Hepatic stellate cell (primary cell): Measurements from ENCODE around the gene LRRC36.
A peak's percentile ranks its signal among the peaks of the same experiment; 100 is the strongest.

Source experiments
- DNase-seq: peaks from one replicate; pipeline ENCODE4 v3.0.0; 2011; ENCODE audit warnings: low spot score

Gene LRRC36

GRCh38 chr16:67294171-67294757 is 32.4 kb upstream of the LRRC36 start:
- no peak for DNase-seq

- no peak for DNase-seq
Measured at GRCh38 chr16:67294938-67295361, 31.7 kb upstream of the LRRC36 start.

GRCh38 chr16:67296420-67296819 is 30.2 kb upstream of the LRRC36 start:
- DNase-seq, result peak; percentile 93

- DNase-seq, result no peak
Measured at GRCh38 chr16:67298277-67298676, 28.3 kb upstream of the LRRC36 start.

GRCh38 chr16:67299269-67299668 is 27.3 kb upstream of the LRRC36 start:
- no peak for DNase-seq

GRCh38 chr16:67301080-67301782 is 25.4 kb upstream of the LRRC36 start:
- no peak for DNase-seq

- no peak for DNase-seq
Measured at GRCh38 chr16:67302076-67302475, 24.5 kb upstream of the LRRC36 start.

GRCh38 chr16:67302970-67303369 is 23.6 kb upstream of the LRRC36 start:
- no peak for DNase-seq

- DNase-seq, result no peak
Measured at GRCh38 chr16:67304020-67304419, 22.6 kb upstream of the LRRC36 start.

GRCh38 chr16:67305216-67306071 is 21.2 kb upstream of the LRRC36 start:
- no peak for DNase-seq

GRCh38 chr16:67310561-67310960 is 16.1 kb upstream of the LRRC36 start:
- DNase-seq, result no peak

- peak; percentile 96 for DNase-seq
Measured at GRCh38 chr16:67311607-67312488, 14.8 kb upstream of the LRRC36 start.

- DNase-seq, result no peak
Measured at GRCh38 chr16:67312719-67313118, 13.9 kb upstream of the LRRC36 start.

- no peak for DNase-seq
Measured at GRCh38 chr16:67317853-67318252, 8.8 kb upstream of the LRRC36 start.

- no peak for DNase-seq
Measured at GRCh38 chr16:67326115-67326471, 522 bp upstream of the LRRC36 start.

GRCh38 chr16:67327743-67328142 is 1.1 kb downstream of the LRRC36 start:
- no peak for DNase-seq

GRCh38 chr16:67329901-67330300 is 3.3 kb downstream of the LRRC36 start:
- no peak for DNase-seq

- no peak for DNase-seq
Measured at GRCh38 chr16:67333315-67333714, 6.7 kb downstream of the LRRC36 start.

GRCh38 chr16:67336116-67336515 is 9.5 kb downstream of the LRRC36 start:
- DNase-seq, result no peak

- DNase-seq, result no peak
Measured at GRCh38 chr16:67336648-67337047, 10.0 kb downstream of the LRRC36 start.

- DNase-seq, result no peak
Measured at GRCh38 chr16:67339453-67339852, 12.8 kb downstream of the LRRC36 start.

GRCh38 chr16:67341250-67341649 is 14.6 kb downstream of the LRRC36 start:
- DNase-seq, result no peak
